Activated CD4-positive, alpha-beta T cell treated with anti-CD3 and anti-CD28 coated beads for 1 hour (primary cell): ENCODE data around the gene MYO16.
"Not testable (repeated sequence)": the region's sequence is repeated elsewhere in the genome, so short reads cannot be mapped to it uniquely, and the experiment has no call there.

Source experiments
- DNase-seq: peaks from one replicate; pipeline ENCODE4 v3.0.0-alpha.2; 2020

MYO16 gene

DNA sequence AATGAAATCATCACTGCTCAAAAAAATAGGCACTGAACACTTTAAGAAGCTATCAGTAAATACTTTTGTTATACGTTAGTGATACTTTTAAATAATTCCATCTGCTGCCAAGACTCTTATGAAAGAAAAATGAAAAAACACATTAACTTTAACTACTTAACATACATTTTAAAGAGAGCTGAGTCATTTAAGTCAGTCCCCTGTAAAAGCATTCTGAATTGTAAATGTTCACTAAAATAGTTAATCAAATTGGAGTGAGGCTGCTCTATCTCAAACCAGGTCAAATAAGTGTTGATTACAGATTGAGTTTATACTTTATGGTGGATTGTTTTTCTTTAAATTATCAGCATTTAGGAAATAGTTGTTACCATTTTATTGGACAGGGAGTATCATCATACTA lies 274.2 kb downstream of the MYO16 start:
- no peak for DNase-seq

DNA sequence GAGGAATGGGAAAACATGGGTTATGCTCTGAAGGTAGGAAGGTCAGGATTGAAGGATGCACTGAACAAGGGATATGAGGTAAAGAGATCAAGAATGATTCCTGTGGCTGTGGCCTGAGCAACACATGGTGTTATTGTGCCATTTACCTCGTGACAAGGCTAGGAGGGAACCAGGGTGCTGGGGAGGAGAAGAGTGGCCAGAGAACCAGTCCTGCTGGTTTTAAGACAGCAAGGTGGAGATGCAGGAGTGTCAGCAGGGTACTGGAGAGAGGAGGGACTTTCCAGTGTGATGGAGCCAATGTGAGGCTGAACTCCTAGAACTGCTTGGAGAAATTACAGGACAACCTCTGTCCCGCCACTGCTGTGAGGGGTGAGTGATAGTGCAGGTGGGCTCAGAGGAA lies 282.4 kb downstream of the MYO16 start:
- DNase-seq: no peak

DNA sequence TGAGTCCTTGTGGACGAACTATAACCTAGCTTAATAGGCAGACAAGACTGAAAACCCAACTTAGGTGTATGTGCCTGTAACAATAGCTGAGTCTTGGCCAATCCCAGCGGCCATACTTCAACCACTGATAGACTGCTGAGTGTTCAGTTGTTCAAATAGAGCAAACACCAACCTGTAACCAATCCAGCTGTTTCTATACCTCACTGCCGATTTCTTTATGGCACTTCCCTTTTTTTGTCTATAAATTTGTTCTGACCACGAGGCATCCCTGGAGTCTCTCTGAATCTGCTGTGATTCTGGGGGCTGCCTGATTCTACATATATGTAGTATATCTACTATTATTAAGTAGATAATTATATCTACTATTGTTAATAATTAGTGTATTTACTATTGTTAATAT lies 284.3 kb downstream of the MYO16 start:
- DNase-seq: not testable (repeated sequence)

DNA sequence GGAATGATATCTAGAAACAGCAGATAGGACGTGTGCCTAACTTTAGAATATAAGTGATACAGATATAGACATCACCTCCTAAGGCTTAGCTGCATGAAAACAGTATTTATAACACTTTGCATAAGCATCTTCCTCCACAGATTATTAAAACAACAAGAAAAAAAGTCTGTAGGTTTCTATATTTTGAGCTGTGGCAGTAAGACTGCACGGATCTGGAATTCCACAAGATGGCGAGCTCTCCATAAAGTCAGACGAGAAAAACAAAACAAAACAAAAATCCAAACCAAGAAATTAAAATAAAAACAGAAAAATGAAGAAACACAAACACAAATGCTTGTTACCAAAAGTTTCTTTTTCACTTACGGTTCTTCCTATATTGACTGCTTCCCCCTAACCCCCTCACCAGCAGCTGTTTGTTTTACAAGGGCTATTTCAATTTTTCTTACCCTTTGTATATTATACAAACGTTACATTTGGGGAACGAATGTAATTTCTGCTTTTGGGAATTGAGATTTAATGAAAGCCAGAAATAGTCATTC lies 285.8 kb downstream of the MYO16 start:
- DNase-seq: no peak

DNA sequence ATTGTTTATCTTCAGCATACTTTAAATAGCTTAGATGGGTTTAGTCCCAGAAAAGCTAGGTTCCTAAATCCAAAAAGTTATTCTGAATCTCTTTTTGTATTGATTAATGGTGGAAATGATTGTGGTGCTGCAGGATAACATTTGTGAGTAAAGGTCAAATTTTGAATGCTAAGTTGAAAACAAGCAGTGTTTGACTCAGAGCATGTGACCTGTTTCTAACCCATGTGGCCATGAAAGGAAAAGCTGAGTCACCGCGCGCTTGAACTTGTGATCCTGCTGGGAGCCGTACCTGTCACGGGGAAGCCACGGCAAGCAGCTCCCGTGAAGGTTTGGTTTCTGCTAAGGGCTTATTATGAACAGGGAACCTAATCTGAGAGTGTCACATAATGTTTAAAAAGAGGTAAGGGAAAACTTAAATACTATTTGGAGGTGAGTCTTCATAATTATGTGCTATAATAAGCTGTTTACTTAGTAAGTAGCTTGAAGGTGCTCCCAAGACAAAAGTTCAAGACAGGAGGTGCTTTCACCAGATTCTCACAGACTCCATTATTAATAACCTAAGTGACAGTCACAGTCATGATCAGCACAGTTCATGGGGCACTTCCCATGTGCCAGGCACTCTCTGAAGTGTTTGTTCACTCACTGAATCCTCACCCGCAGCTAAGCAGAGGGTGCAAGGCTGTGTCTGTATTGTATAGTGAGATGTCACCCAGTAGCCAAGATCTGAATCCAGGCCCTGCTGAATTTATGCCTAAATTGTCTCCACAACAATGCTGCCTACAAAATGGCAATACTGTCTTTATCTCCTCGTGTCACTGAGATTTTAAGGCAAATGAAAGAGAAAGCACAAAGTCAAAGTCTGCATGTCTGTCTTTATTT lies 286.5 kb downstream of the MYO16 start:
- DNase-seq: peak; percentile 62

DNA sequence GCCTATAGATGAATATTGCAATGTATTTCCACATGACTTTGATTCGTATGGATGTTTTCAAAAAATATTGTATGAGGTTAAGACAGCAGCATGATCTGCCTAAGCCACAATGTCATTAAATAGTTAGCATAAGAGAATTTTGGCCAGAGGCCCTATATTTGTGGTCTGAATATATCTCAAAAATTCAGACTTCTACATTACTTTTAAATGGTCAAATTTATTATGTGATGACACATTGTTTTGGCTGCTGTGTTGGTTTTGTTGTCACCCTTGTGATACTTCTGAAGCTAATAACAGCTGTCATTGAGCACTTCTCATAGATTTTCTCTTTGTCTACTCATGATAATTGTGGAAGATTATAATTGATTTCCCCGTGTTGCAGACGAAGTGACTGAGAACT lies 288.2 kb downstream of the MYO16 start:
- DNase-seq: no peak

DNA sequence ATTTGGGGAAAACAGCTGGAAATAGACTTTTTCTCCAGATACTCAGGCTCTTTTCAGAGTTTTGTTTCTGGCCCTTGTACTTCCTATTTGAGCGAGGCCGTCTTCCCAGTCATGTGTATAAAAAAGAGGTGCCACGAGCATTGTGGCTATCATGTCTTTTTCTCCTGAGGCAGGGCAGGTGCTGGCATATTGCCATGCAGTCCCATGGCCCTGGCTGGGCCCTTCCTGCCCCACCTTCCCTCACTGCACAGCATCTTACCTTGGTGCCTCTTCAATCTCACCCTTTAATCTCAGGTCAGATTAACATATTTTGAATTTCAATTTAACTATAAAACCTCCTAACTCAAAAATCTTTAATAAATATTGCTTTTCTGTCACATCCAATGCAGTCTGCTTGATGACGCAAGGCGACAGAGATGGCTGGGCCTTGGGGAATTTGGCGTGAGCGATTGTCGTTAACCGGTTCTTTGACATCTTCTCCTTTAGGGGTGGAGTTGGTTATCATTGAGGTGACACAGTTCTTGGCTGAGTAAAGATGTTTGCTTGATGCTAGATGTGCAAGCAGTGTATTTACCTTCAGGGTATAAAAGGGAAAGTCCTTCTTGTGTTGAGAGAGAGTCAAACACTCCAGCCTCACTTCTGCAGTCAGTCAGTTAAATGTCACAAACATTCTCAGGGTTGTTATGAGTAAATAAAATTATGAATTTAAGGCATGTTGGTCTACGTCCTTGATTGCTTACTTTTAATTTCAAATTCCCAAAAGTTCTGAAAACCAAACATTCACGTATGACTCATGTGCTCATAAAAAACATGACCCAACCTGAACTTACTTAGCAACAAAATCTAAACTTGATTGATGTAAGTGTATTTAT lies 289.9 kb downstream of the MYO16 start:
- no peak for DNase-seq

DNA sequence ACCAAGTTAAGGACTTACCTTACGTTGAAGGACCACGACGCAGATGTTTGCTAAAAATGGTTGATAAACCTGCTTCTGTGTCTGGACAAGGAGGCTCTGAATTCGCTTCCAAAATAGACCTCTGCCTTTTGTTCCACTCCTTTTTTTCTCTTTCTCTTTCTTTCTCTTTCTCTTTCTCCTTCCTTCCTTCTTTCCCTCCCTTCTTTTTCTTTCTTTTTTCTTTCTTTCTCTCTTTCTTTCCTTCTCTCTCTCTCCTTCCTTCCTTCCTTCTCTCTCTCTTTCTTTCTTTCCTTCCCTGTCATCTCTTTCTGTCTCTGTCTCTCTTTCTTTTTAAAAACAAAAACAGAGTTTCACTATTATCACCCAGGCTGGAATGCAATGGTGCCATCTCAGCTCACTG lies 290.7 kb downstream of the MYO16 start:
- no peak for DNase-seq

DNA sequence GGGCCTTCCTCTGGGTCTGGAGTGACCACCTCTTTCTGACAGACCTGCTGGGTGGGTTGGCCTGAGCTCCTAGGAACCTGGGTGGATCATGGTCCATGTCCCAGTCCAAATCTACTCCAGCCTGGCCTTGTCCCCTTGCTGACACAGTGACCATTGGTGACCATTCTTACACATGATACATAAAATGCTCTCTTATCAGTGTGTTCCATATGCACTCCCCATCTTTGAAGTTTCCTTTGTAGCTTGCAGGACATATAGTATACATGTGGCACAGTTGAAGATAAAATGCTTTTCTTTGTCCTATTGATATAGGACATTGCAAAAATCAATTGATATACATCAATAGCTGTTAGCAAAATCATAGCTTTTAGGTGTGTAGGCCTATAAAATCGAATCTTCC lies 291.8 kb downstream of the MYO16 start:
- no peak for DNase-seq

DNA sequence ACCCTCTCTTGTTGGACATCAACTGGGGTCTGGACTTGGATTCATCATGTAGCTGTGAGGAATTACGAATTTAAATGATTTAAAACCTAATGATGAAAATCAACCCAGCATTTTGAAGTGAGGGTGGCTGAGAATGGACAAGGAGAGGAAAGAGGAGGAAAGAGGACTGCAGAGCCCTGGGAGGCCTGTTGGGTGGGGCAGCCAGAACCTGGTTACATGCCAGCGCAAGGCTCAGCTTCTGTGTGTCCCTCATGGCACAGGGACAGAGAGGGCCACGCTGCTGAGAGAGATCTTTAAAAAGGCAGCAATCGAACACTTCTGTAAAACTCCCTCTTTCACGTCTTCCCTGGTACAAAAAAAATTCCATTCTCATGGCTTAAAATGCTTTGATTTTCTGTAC lies 292.7 kb downstream of the MYO16 start:
- no peak for DNase-seq

DNA sequence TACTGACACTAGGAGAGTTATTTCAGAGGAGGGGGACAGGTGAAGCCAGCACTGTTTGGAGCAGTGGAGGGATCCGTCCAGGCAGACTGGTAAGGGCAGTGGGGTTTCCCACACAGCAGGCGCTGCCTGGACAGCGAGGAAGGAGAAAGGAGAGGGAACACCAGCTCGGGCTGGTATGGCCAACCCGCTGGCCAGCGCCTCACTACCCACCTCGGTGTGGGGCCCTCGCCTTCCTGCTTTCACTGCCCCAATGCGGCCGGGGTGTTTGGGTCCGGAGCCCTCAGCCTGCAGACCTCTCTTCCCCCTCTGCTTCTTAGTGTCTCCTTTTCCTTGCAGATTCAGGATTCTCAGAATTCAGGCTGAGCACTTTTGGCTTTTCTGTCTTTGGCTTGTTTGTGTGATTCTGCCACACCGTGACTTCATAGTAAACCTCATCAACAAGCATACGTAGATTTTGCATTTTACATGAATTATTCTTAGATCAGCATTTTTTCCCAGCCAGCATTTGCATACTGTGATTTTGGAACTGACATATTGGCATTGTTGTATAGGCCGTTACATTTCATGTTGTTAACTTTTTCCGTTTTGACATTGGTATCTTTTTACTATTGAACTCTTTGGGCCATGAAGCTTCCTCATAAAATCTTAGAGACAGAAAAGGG lies 294.1 kb downstream of the MYO16 start:
- no peak for DNase-seq

DNA sequence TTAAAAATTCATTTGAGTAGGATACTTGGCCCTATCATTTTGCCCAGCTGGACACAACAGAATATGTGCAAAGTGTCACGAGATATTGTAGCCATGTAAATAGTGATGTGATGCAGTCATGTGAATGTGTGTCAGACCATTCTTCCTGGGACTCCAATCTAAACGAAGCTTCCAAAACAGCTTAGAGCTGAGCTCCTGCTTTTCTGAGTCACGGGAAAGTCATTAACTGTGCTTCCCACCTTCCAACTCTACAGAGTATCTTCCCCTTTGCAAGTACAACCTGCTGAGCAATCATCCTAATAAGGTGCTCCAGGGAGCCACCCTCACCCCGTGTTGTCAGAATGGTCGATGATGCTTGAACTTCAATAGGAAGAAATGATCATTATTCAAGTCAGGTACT lies 294.7 kb downstream of the MYO16 start:
- no peak for DNase-seq

DNA sequence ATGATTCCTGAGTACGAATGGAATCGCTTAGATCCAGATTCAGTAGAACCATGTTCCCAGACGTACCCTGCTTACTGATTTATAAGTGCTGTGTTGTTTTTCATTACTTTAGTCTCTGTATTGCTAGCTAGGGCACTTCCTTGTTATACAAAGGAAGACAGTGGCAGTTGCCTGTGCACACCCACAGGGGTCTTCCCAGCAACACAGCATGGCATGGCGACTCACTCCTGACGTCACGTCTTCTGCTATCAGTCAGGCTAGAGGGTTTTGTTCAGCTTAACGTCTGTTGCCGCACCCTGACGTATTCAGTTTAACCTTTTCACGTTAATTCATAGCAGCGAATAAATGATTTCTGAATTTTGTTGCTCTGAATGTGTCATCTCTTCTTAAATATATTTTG lies 295.1 kb downstream of the MYO16 start:
- DNase-seq: no peak

DNA sequence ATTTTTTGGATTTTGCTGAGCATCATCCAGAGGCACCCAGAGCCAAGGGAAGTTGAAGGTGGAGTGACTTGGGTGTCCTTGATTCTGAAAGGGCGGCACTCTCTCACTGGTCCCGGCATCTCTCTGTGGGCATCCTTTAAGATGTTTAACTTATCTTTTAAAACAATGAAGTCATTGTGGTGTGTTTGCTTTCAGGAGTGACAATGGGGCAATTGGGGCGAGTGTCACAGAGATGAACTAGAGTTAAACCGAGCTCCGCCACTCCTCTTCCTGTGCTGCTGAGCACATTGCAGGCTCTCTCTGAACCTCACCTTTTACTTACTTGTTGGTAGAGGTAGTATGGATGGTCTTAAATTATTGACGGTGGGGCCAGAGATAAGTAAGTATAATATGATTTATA lies 295.7 kb downstream of the MYO16 start:
- DNase-seq: no peak

DNA sequence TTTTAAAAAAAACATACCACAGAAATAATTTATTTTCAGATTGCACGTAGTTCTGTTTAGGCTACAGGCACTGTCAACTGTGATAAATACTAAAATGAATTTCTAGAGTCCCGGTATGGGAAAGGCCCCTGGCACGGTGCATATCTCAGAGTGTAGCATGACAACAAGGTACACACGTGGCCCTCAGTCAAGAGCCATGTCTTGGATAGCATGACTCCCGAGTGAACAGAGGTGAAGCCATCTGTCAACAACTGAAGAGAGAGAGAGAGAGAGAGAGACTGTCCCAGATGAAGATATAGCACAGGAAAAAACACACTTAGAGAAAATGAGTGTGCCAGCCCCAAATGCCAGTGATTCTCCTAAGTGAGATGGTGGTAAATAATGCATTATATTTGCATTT lies 297.5 kb downstream of the MYO16 start:
- no peak for DNase-seq

DNA sequence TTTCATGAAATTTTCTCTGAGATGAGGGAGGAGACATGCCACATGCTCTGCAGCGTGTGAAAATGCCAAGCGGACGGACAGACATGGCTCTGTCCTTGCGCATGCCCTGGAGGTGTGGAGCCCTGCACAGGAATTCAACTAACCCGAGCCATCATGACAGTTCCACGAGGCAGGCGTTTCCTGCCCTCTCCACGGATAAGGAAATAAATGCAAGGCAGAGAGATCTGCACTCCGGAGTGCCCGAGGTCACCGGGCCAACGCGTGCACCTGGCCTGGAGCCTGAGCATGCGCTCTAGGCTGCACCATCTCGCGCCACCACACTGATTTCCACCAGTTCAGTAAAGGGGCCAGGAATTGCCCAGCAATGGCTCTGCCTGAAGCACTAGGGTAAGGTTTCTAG lies 298.2 kb downstream of the MYO16 start:
- no peak for DNase-seq

DNA sequence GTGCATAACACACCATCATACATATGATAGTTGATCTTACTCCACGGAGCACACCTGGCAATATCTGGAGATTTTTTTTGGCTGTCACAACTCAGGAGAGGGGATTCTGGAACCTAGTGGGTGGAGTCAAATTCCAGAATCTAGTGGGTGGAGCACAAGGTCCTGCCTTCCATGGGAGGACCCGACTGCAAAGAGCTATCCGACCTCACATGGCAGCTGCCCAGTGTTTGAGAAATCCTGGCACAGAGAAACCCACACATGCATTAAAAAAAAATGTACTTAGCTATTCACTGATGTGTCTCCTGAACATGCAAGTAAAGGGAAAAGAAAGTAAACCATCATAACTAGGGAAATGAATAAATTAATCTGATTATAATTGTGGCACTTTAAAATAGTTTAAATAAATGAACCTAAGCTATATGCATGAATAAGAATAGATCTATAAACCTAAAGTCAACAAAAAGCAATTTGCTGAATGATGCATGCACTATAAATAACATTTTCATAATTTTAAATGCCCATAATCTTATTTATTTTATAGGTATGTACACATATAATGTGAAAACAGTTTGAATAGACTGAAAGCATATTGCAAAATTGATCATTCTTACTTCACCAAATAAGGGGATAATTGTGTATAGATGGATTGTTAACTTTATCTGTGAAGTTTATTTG lies 300.3 kb downstream of the MYO16 start:
- no peak for DNase-seq

DNA sequence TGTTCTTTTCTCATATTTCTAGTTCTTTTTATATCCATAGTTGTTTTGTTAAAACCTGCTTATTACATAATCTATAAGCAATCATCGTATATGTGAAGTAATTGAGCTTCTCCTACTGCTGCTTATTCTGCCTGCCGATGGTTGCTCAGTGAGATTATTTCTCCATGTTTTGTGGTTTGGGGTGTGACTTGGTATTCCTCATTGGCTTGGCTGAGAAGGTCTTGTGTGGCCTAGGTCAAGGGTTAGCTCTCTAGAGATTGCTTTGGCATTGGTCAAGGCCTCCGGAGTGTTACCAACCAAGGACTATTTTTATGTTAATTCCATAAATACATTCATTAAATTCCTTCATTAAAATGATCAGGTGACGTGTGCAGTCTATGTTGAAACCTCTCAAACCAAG lies 302.8 kb downstream of the MYO16 start:
- no peak for DNase-seq

DNA sequence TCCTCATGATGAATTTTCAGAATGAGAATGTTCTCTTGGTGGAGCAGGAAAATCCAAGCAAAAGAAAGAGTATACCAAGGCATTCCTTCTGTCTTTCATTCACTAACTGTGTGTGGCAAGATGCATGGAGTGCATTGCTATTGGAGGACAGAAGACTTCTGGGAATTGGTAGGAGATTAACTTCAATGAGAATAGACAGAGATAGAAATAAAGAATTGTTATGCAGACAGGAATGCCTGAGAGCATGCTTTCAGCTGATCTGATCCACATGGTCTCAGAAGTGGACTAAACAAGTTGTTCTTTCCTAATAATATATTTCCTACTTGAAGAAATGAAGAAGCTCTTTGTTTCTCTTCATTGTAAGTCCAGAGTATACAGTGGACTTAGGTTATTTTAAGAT lies 303.6 kb downstream of the MYO16 start:
- DNase-seq: no peak

DNA sequence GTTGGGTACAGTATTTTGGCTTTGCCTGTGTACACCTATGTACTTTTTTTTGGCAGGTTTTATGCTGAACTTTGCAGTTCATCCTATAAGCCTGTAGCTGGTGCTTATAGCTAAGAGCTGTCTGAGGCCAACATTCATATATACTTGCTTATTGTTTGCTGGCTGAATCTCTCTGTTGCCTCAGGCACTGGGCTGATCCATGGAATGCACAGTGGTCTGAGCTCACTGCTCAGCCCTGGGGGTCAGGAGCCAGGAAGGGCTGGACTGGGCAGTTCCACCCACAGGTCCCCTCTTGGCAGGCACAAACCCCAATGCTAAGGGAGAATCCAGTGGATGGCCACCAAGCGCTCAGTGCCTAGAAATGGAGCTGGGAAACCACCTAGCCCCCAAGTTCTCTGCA lies 308.7 kb downstream of the MYO16 start:
- DNase-seq: no peak

DNA sequence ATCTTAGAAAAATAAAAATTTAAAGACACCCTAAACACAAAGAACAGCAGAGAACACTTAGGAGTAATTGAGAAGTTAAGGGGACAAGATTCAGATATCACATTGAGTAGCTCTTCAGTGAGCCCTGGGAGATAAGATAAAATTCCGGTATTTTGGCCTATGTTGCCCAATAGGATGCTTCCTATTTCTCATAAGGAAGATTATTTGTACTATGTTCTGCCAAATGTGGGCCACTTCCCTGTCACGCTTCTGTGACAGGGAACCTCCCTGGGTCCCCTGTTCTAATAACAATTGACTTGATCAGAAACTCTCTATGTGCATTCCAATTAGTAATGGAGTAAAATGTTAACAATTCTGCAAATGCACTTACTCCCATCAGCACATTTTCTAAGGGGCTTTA lies 310.7 kb downstream of the MYO16 start:
- no peak for DNase-seq

DNA sequence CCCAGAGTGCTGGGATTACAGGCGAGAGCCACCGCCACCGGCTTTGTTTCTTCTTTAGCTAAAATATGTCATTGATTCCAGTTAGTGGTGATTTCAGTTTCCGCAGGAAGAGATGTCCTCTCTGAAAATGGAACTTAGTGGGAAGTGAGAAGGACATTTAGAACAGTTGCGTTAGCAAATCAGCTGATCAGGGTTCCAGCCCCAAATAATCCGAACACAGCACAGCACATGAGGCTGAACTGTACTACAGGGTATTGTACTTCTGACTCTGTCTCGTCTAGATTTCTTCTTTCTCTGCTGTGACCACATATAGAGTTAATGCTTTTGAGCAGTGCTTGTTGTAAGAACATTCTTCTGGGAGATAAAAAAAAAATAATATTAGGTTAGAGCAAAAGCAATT lies 314.4 kb downstream of the MYO16 start:
- DNase-seq: no peak

DNA sequence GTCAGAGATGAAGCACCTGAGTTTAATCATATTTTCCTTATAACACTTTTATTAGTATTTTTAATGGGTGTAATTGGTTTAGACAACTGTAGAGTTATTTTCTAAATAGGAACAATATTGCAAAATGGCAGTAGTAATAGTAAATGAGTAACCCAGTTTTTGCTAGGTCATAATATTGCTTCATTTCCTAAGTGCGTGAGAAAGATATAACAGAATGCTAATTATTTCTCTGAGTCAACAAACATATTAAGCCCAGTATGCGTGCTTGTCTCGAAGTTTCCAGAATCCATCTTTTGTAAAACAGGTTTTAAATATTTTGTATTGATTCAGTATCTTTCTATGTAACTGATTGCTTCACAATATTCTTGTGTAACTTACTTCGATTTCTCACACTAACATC lies 315.3 kb downstream of the MYO16 start:
- no peak for DNase-seq
